Activated CD8-positive, alpha-beta memory T cell treated with anti-CD3 and anti-CD28 coated beads for 48 hours (primary cell): ENCODE results near the gene TRMT44.
"Not testable (repeated sequence)": the region's sequence is repeated elsewhere in the genome, so short reads cannot be mapped to it uniquely, and the experiment has no call there.

Experiments used
- DNase-seq, 3 experiments: peaks; one replicate each; pipeline ENCODE4 v3.0.0-alpha.2; 2020; ENCODE audit warnings: low read depth in 2 of 3, low spot score in 2 of 3

TRMT44 gene

DNA sequence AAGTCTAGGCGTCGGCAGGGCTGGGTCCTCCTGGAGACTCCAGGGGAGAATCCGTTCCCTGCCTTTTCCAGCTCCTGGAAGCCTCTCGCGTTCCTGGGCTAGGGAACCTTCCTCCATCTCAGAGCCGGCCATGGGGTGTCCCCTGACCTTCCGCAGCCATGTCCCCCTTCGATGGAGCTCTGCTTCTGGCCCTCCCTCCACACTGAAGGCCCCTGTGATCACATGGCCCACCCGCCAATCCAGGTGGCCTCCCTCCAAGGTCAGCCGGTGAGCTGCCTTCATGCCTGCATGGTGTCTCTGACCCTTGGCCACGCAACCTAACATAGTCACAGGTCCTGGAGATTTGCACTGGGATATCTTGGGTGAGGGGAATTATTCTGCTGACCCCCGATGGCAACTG is 69.6 kb downstream of the TRMT44 start:
- no peak for DNase-seq

GRCh38 chr4:8510611-8511285 is 70.2 kb downstream of the TRMT44 start:
- no peak for DNase-seq

- DNase-seq = no peak
These were observed 71.9 kb downstream of the TRMT44 start for GRCh38 chr4:8512510-8512909.

GRCh38 chr4:8513080-8513479 is 72.5 kb downstream of the TRMT44 start:
- not testable (repeated sequence) for DNase-seq

- DNase-seq = no peak
These were observed 73.4 kb downstream of the TRMT44 start for GRCh38 chr4:8513931-8514330.

- DNase-seq = no peak
These were observed 73.8 kb downstream of the TRMT44 start for GRCh38 chr4:8514391-8514790.

DNA sequence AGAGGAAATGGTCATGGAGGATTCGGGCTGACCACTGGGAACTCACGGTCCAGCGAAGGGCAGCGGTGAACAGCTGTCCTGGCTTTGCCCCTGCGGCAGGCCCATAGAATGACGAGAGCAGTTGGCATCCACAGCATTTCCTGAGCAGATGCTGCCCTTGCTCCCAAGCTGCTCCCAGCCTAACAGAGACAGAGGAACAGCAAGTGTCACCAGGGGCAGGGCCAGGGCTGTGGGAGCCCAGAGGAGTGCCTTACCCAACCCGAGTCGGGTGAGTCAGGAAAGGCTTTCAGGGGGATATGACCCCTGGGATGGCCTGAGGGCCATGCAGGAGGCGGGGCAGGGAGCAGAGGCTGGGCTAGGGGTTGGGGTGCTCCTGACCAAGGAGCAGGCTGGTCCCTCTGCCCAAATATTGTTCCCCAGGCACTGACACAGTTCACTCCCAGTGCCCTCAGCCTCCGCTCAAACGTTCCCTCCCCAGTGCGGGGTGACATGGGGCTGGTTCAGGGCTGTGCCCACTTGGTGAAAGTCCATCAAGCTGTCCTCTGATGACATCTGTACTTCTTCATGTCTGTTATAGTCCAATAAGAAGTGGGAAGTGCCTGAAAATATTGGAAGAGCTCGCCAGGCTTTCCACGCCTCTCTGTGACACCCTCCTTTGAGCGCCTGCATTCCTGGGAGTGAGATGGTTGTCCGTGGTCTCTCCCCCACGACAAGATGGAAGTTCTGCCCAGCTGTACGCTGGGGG is 74.9 kb downstream of the TRMT44 start:
- no peak for DNase-seq

DNA sequence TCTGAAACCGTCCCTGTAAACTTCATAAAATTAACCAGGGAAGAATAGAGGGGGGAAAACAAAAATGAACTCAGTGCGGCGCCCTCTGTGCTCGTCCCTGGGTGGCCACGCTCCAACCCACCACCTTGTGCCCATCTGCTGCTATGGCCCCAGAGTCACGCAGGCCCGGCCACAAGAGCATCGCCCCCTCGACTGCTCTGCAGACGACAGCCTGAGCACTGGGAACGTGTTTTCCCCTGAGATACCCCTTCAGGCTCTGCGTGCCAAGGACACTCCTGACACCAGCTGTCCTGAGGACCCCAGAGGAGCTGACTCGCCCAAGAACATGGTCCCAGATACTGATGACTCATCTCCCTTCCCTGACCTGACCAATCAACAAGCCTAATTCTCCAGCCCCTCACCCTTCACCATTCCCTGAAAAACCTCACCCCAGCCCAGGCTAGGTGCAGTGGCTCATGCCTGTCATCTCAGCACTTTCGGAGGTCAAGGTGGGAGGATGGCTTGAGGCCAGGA is 75.5 kb downstream of the TRMT44 start:
- DNase-seq = no peak

GRCh38 chr4:8516996-8517550 is 76.5 kb downstream of the TRMT44 start:
- DNase-seq = no peak

DNA sequence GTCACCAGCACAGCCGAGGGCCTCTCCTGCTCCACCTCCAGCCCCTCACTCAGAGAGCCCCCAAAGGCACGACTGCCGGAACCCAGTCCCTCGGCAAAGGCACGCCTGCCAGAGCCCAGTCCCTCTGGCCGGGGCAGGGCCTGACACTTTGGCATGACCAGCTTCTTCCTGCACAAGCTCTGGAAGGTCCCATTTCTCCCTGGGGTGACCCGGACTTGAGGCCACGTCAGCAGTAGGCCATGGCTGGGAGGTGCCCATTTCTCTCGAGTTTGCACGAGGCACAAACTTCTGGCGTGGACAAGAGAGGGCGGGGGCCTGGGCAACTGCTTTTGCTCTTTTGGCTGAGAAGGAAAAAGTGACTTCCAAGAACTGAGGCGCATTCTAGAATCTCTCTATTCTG is 77.4 kb downstream of the TRMT44 start:
- no peak for DNase-seq

GRCh38 chr4:8522160-8523120 is 81.9 kb downstream of the TRMT44 start:
- DNase-seq = no peak

DNA sequence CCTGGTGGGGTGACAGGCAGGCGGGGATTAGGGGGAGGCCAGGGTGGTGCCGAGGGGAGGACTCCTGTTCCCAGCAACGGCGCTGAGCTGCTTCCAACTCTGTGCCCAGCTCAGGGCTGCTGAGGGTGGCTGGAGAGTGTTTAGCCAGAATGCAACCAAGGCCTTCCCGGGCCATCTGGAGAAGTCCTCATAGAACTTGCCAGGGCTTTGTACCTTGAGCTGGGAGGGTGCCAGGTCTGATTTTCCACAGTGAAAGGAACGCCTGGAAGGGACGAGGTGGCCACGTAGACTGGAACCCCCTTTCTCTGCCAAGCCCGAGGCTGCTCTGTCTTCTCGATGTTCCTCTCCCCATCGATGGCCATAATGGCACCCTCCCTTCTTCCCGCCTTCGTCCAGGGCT is 82.6 kb downstream of the TRMT44 start:
- no peak for DNase-seq

GRCh38 chr4:8523766-8524165 is 83.2 kb downstream of the TRMT44 start:
- no peak for DNase-seq

DNA sequence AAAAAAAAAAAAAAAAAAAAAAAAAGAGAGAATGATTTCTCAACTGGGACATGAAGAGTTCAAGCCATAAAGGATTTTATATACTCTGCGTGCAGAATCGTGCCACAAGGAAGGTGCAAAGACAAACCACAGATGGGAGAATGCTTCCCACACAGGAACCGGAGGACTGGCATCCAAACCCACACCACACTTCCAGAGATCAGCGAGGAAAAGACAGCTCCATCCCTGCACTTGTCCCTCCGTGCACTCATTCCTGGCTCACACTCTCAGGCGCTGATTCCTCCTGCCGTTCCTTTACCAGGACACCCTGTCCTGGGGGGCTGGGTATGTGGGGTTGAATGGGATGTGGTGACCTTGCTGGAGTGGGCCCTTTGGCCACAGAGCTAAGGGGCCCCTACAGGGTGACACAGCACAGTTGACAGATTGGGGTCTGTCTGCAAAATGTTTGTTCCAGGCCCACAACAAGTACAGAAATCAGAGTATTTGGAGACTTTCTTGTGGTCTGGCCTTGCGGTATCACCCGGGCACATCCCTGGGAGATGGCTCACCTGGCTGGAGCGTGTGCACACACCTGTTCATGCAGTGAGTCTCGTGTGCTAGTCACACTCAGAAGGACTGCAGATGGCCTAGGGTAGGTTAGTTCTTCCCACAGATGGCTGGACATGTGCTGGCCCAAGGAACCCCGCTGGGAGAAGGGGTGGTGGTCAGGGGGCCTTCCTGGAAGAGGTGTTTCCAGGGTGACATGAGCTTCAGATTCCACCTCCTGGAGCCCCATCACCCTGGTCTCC is 84.2 kb downstream of the TRMT44 start:
- no peak for DNase-seq

DNA sequence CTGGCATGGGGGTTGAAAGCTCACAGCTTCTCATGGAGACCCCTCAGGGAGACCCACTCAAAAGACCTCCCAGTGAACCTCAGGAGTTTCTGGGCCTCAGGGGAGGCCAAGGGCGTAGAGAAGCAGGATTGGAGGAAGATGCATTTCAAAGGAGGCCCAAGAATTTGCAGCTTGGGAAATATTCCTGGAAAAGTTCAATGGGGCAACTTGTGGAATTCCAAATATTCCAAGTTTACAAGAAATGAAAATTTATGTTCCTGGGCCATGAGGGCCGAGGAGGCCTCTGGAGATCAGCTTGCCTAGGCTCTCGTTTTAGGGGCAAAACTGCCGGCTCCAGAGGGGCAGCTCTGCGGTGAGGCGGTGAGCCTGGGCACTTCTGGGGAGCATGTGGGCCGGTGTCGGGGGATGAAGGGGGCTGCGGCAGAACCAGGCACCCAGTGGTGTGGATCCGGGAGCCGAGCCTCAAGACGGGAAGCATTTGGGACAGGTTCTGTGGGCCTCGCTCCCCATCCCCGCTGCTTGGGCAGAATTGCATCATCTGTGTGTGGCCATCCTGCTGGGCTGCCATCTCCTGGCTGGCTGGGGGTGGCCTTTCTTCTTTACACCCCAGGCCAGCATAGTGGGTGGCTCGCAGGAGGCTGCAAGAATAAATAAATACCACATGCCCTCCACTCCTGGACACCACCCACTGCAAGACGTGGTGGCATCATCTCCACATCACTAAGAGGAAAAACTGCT is 85.0 kb downstream of the TRMT44 start:
- DNase-seq = no peak
